Neural cell (in vitro differentiated cells): ENCODE measurements around the gene BBS1. TPM values are rescaled to one million over a fixed set of nuclear protein-coding genes. Genes with fewer than 3 reads are reported as not detected.

Source experiments
- H2AFZ ChIP-seq: fragments of 200-600, 300-800 bp; sonication (generic), shearing (Covaris generic); 2 replicates; pipeline ENCODE4 v1.6.0; 2014; ENCODE audit warnings: low read depth, mild to moderate bottlenecking, antibody characterized with exemption, low read length, moderate library complexity
- H3F3A ChIP-seq: fragments of 200-600 bp; shearing (Covaris generic); 2 replicates; pipeline ENCODE4 v1.6.1; 2016; ENCODE audit warnings: mild to moderate bottlenecking, moderate library complexity, mixed read lengths, antibody characterized with exemption, low read length; ENCODE audit not compliant: insufficient read depth, poor library complexity, severe bottlenecking
- H3K27ac ChIP-seq: fragments of 200-600, 300-800 bp; sonication (generic), shearing (Covaris generic); 2 replicates; pipeline ENCODE4 v1.5.1; 2014; ENCODE audit warnings: mild to moderate bottlenecking, low read length, moderate library complexity
- H3K27me3 ChIP-seq: fragments of 300-800, 200-600 bp; sonication (generic), shearing (Covaris generic); 2 replicates; pipeline ENCODE4 v1.6.0; 2014; ENCODE audit warnings: mild to moderate bottlenecking, low read depth, low read length, moderate library complexity; ENCODE audit not compliant: insufficient read depth
- H3K36me3 ChIP-seq: fragments of 300-800, 200-600 bp; sonication (generic), shearing (Covaris generic); 2 replicates; pipeline ENCODE4 v1.5.1; 2014; ENCODE audit warnings: mild to moderate bottlenecking, antibody characterized with exemption, low read length, moderate library complexity; ENCODE audit not compliant: insufficient read depth
- H3K4me2 ChIP-seq: fragments of 300-800, 200-600 bp; sonication (generic), shearing (Covaris generic); 2 replicates; pipeline ENCODE4 v1.6.0; 2014; ENCODE audit warnings: mild to moderate bottlenecking, low read length
- H3K4me3 ChIP-seq: fragments of 300-800, 200-600 bp; sonication (generic), shearing (Covaris generic); 2 replicates; pipeline ENCODE4 v1.5.1; 2014; ENCODE audit warnings: mild to moderate bottlenecking, low read length, moderate library complexity
- H3K79me2 ChIP-seq: fragments of 200-600 bp; shearing (Covaris generic); replicated peaks from 2 replicates; pipeline ENCODE4 v1.6.0; 2014; ENCODE audit warnings: mild to moderate bottlenecking, low read length, moderate library complexity; ENCODE audit not compliant: insufficient read depth
- H3K9ac ChIP-seq: fragments of 300-800, 200-600 bp; sonication (generic), shearing (Covaris generic); 2 replicates; pipeline ENCODE4 v1.6.1; 2016; ENCODE audit warnings: mild to moderate bottlenecking, low read length, mixed read lengths
- H3K9me2 ChIP-seq: fragments of 200-600 bp; shearing (Covaris generic); 2 replicates; pipeline ENCODE4 v1.6.1; 2016; ENCODE audit warnings: mild to moderate bottlenecking, low read length, mixed read lengths; ENCODE audit not compliant: insufficient read depth
- H3K9me3 ChIP-seq: fragments of 200-600, 300-800 bp; sonication (generic), shearing (Covaris generic); 2 replicates; pipeline ENCODE4 v1.6.1; 2016; ENCODE audit warnings: mild to moderate bottlenecking, mixed run types, low read length, moderate library complexity, mixed read lengths
- H4K20me1 ChIP-seq: fragments of 200-600 bp; shearing (Covaris generic); 2 replicates; pipeline ENCODE4 v1.6.1; 2016; ENCODE audit warnings: mild to moderate bottlenecking, mixed run types; ENCODE audit not compliant: insufficient read depth
- EP300 ChIP-seq: fragments of 450-650 bp; conservative IDR thresholded peaks from 2 replicates; pipeline ENCODE4 v1.6.1; 2014; ENCODE audit warnings: antibody characterized with exemption, mild to moderate bottlenecking, moderate library complexity; ENCODE audit not compliant: poor library complexity, severe bottlenecking
- EZH2 ChIP-seq: fragments of 200-600, 300-800 bp; shearing (Covaris generic), sonication (generic); IDR thresholded peaks from 2 replicates; pipeline ENCODE4 v1.6.1; 2014; ENCODE audit warnings: antibody characterized with exemption, low read length, borderline replicate concordance, mild to moderate bottlenecking; ENCODE audit not compliant: insufficient read depth, poor library complexity, severe bottlenecking
- MXI1 ChIP-seq: fragments of 450-650 bp; conservative IDR thresholded peaks from 2 replicates; pipeline ENCODE4 v1.6.1; 2014; ENCODE audit warnings: antibody characterized with exemption, mild to moderate bottlenecking; ENCODE audit not compliant: poor library complexity, severe bottlenecking
- POLR2AphosphoS5 ChIP-seq: IDR thresholded peaks from 2 replicates; pipeline ENCODE4 v1.6.1; 2012
- RAD21 ChIP-seq: fragments of 450-650 bp; conservative IDR thresholded peaks from 2 replicates; pipeline ENCODE4 v1.6.1; 2014; ENCODE audit warnings: antibody characterized with exemption, mild to moderate bottlenecking, moderate library complexity
- SMC3 ChIP-seq: fragments of 450-650 bp; conservative IDR thresholded peaks from 2 replicates; pipeline ENCODE4 v1.6.1; 2014; ENCODE audit warnings: antibody characterized with exemption, mild to moderate bottlenecking, moderate library complexity; ENCODE audit not compliant: poor library complexity
- TAF1 ChIP-seq: IDR thresholded peaks from 2 replicates; pipeline ENCODE4 v1.6.1; 2012; ENCODE audit warnings: low read depth
- polyA plus RNA-seq: library from polyadenylated mRNA; depleted of rRNA; stranded (reverse); fragments of >200 nt; gene quantifications from 2 replicates; pipeline ENCODE4 v1.2.3, GENCODE V29; 2014
- TF ChIP-seq, protein P1 (sequence below): IDR thresholded peaks from 2 replicates; pipeline ENCODE4 v1.6.1; 2012; ENCODE audit warnings: borderline replicate concordance
- TF ChIP-seq, protein P2 (sequence below): fragments of 450-650 bp; IDR thresholded peaks from 2 replicates; pipeline ENCODE4 v1.5.1; 2014; ENCODE audit warnings: antibody characterized with exemption, mild to moderate bottlenecking, moderate library complexity; ENCODE audit not compliant: poor library complexity, severe bottlenecking

Gene BBS1
- polyA plus RNA-seq, 1 donor from 2014 or later: 69.5 TPM

DNA sequence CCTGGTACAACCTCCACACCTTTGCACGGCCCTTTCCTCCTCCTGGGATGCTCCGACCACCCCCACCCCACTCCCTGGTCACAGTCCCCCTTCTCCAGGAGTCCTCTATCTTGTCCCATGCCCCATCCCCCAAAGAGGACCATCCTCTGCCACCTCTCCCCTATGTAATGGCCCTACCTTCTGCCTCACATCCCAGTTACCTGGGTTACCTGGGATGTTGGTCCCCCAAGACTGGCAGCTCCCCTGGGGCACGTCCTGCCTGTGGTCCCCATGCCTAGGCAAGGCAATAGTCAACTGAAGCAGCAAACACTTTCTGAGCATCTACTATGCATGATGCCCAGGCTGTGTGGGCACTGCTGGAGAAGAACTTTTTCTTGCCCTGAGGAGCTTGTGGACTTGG is 45.0 kb downstream of the BBS1 start:
- no peaks in the 10 kb centered on the region for H3K27me3 ChIP-seq
- no peaks in the 10 kb centered on the region for H3K79me2 ChIP-seq
- H2AFZ ChIP-seq: no peak overlapping the region
- H4K20me1 ChIP-seq: no peaks in the 10 kb centered on the region
- no peak overlapping the region for H3K27ac ChIP-seq
- H3K36me3 ChIP-seq: no peaks in the 10 kb centered on the region
- no peaks in the 10 kb centered on the region for H3K9me2 ChIP-seq
- no peaks in the 10 kb centered on the region for H3K9me3 ChIP-seq
- H3F3A ChIP-seq: no peaks in the 10 kb centered on the region
- H3K9ac ChIP-seq: no peak overlapping the region
- TF ChIP-seq SMC3 (no peak), EZH2 (no peak), EP300 (no peak), RAD21 (no peak), MXI1 (no peak), POLR2AphosphoS5 (no peak), TAF1 (no peak)
- TF ChIP-seq, protein P1, sequence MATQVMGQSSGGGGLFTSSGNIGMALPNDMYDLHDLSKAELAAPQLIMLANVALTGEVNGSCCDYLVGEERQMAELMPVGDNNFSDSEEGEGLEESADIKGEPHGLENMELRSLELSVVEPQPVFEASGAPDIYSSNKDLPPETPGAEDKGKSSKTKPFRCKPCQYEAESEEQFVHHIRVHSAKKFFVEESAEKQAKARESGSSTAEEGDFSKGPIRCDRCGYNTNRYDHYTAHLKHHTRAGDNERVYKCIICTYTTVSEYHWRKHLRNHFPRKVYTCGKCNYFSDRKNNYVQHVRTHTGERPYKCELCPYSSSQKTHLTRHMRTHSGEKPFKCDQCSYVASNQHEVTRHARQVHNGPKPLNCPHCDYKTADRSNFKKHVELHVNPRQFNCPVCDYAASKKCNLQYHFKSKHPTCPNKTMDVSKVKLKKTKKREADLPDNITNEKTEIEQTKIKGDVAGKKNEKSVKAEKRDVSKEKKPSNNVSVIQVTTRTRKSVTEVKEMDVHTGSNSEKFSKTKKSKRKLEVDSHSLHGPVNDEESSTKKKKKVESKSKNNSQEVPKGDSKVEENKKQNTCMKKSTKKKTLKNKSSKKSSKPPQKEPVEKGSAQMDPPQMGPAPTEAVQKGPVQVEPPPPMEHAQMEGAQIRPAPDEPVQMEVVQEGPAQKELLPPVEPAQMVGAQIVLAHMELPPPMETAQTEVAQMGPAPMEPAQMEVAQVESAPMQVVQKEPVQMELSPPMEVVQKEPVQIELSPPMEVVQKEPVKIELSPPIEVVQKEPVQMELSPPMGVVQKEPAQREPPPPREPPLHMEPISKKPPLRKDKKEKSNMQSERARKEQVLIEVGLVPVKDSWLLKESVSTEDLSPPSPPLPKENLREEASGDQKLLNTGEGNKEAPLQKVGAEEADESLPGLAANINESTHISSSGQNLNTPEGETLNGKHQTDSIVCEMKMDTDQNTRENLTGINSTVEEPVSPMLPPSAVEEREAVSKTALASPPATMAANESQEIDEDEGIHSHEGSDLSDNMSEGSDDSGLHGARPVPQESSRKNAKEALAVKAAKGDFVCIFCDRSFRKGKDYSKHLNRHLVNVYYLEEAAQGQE: no peak
- TF ChIP-seq, protein P2, sequence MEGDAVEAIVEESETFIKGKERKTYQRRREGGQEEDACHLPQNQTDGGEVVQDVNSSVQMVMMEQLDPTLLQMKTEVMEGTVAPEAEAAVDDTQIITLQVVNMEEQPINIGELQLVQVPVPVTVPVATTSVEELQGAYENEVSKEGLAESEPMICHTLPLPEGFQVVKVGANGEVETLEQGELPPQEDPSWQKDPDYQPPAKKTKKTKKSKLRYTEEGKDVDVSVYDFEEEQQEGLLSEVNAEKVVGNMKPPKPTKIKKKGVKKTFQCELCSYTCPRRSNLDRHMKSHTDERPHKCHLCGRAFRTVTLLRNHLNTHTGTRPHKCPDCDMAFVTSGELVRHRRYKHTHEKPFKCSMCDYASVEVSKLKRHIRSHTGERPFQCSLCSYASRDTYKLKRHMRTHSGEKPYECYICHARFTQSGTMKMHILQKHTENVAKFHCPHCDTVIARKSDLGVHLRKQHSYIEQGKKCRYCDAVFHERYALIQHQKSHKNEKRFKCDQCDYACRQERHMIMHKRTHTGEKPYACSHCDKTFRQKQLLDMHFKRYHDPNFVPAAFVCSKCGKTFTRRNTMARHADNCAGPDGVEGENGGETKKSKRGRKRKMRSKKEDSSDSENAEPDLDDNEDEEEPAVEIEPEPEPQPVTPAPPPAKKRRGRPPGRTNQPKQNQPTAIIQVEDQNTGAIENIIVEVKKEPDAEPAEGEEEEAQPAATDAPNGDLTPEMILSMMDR: no peak
- H3K4me3 ChIP-seq: no peak overlapping the region
- H3K4me2 ChIP-seq: no peak overlapping the region

DNA sequence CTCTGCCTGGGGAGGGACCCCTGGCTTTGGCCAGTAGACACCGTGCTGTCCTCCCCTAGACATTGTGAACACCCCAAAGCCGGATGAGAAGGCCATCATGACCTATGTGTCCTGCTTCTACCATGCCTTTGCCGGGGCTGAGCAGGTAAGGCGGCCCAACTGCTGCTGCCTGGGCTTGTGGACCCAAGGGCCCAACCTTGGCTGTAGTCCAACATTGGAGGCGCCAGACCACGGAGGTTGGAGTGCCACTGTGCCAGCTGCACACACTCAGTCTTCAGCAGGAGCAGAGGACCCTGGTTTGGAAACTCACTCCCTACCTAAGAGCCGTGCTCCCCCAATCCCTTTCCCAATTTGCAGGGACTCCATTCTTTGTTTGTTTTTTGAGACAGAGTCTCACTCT is 45.7 kb downstream of the BBS1 start:
- no peak overlapping the region for H3K4me2 ChIP-seq
- H3K27me3 ChIP-seq: no peaks in the 10 kb centered on the region
- H2AFZ ChIP-seq: no peak overlapping the region
- no peaks in the 10 kb centered on the region for H3K9me2 ChIP-seq
- H3K27ac ChIP-seq: no peak overlapping the region
- H4K20me1 ChIP-seq: no peaks in the 10 kb centered on the region
- TF ChIP-seq MXI1 (no peak), EP300 (no peak), TAF1 (no peak), POLR2AphosphoS5 (no peak), EZH2 (no peak), SMC3 (no peak), RAD21 (no peak)
- TF ChIP-seq, protein P2: no peak
- TF ChIP-seq, protein P1: no peak
- H3K79me2 ChIP-seq: no peaks in the 10 kb centered on the region
- no peaks in the 10 kb centered on the region for H3K9me3 ChIP-seq
- no peaks in the 10 kb centered on the region for H3K36me3 ChIP-seq
- H3K4me3 ChIP-seq: no peak overlapping the region
- H3F3A ChIP-seq: no peaks in the 10 kb centered on the region
- H3K9ac ChIP-seq: no peak overlapping the region
